Inflammatory macrophage treated with lipopolysaccharide for 1 hour (primary cell): ENCODE data around the gene RHBDL2.
"Not testable (repeated sequence)": the region's sequence is repeated elsewhere in the genome, so short reads cannot be mapped to it uniquely, and the experiment has no call there.

Source experiments
- DNase-seq, 2 donors: peaks; one replicate each; pipeline ENCODE4 v3.0.0-alpha.2; 2020 to 2022

Gene RHBDL2

GRCh38 chr1:38929476-38929875 is 12.2 kb downstream of the RHBDL2 start:
- no peak for DNase-seq

DNA sequence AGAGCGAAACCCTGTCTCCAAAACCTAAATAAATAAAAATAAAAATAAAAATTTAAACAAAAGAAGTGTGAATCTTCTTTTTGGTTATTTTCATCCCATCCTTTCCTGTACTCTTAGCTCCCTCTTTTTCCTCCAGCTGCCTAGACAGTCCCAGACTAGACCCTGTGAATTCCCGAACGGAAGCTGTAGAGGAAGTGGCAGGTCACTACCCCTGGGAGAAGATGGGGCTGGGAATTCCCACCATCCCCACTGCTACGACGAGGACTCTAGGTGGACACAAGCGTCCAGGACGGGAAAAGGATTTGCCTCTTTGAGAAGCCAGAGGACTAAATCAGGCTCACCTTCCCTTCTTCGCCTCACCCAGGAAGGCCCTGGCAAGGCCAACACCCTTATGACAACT is 12.6 kb downstream of the RHBDL2 start:
- no peak for DNase-seq

GRCh38 chr1:38926091-38926490 is 15.5 kb downstream of the RHBDL2 start:
- DNase-seq: no peak

DNA sequence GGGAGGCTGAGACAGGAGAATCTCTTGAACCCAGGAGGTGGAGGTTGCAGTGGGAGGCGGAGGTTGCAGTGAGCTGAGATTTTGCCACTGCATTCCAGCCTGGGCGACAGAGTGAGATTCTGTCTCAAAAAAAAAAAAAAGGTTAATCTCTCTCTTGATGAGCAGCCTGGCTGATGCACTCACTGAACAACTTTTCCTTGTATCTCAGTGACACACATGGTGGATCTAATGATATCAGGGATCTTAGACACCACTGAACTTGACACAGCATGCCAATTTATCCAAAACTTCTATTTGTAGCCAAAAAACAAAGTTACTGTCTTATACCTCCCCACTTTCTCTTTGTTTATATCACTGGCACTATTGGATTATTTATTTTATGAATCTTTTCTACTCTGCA is 16.2 kb downstream of the RHBDL2 start:
- DNase-seq: no peak

- DNase-seq: no peak
Observed at GRCh38 chr1:38923607-38924006, 18.0 kb downstream of the RHBDL2 start.

DNA sequence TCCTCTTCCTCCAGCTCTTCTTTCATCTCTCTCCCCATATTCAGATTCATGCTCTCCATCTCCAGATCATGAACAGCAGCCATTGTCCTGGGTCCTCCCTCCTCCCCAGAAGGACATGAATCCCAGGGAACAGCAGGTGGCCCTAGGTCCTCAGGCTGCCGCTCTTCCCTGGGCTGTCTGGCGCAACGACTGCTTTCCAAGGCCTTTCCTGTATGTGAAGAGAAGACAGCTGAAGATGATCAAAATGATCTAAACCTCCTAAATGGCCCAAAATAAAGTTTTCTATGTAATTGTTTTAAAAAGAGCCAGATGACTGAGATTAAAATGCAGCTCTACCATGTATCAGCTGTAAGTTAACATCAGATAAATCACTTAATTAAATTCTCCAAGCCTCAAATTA is 22.5 kb downstream of the RHBDL2 start:
- no peak for DNase-seq

- no peak for DNase-seq
Observed at GRCh38 chr1:38918568-38918967, 23.1 kb downstream of the RHBDL2 start.

GRCh38 chr1:38917772-38918171 is 23.9 kb downstream of the RHBDL2 start:
- no peak for DNase-seq

DNA sequence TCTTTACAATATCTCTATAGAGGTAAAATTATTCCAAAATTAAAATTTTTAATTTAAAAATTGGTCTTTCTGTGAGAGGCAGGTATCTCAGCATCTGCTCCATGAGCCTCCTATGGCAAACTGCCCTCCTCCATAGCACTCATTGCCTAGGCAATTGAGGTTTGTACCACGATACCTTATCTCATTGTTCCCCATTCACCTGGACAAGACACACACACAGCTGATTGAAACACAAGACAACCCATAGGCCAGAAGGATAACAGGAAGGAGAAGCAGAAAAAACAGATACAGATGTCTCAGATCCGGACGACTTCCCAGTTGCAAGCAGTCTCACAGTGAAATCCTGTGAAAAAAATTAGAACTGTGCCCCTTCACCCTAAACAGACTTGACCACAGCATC is 24.3 kb downstream of the RHBDL2 start:
- DNase-seq: no peak

- no peak for DNase-seq
Observed at GRCh38 chr1:38915352-38915948, 26.2 kb downstream of the RHBDL2 start.

DNA sequence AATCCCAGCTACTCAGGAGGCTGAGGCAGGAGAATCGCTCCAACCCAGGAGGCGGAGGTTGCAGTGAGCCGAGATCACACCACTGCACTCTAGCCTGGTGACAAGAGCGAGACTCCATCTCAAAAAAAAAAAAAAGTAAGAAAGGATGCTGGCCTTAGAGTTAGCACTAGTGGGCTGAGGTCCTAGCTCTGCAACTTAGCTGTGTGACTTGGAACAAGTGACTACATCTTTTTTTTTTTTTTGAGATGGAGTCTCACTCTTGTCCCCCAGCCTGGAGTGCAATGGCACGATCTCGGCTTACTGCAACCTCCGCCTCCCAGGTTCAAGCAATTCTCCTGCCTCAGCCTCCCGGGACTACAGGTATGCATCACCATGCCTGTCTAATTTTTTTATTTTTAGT is 26.7 kb downstream of the RHBDL2 start:
- not testable (repeated sequence) for DNase-seq

DNA sequence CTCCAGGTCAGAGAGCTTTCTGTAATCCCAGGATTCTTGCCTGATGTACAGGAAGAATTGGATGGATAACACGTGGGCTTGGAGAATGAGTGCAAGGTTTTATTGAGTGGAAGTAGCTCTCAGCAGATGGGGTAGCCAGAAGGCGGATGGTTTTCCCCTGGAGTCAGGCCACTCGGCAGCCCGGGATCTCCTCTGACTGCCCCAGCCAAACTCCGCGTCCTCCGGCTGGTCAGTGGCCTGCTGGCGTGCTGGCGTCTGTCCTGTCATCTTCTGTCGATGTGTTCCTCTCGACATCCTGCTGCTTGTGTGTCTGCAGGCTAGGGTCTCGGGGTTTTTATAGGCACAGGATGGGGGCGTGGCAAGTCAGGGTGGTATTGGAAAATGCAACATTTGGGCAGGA is 32.8 kb downstream of the RHBDL2 start:
- DNase-seq: no peak

- DNase-seq: no peak
Observed at GRCh38 chr1:38905985-38906384, 35.6 kb downstream of the RHBDL2 start.

DNA sequence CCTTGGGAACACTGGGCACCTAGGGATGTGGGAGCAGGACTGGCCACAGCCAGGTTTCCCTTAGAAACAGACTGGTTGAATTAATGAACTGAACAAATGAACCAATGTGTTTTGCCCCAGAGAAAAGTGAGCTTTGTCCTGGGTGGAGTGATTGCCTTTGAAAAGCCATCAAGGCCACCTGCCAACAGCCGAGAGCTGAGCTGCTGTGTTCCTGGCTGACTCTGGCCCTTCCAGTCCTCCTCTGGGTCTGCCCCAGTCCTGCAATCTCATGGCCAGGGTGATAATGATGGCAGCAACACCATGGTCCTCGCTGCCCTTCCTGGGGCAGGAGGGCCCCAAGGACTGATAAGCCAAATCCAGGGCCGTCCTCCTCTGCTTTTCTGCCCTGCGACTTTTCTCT is 42.1 kb downstream of the RHBDL2 start:
- no peak for DNase-seq

DNA sequence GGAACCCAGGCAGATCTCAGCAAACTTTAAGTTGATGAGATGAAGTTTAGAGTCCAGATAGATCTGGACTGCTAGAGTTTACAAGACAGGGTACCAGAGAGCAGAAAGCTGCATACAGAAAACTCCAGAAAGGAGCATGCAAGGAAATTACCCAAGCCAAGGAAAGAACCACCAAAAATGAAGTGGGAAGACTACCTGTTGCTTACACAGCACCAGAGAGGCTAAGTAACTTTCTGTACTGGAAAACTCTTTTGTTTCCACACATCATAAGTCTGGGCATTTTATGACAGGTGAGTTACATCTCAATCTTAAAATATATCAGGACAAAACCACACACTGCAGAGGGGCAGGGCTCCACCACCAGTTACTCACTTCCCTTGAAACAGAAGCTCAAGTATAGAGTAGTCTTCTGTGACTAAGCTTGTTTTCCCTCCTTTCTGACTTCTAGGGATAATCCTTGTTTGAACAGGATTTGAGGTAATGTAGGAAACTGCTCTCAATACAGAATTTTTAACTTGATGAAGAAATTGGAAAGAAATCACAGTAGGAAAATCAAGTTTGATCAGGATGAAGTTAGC is 42.9 kb downstream of the RHBDL2 start:
- DNase-seq: no peak

GRCh38 chr1:38896169-38896568 is 45.5 kb downstream of the RHBDL2 start:
- DNase-seq: no peak

GRCh38 chr1:38892976-38893375 is 48.7 kb downstream of the RHBDL2 start:
- DNase-seq: no peak

DNA sequence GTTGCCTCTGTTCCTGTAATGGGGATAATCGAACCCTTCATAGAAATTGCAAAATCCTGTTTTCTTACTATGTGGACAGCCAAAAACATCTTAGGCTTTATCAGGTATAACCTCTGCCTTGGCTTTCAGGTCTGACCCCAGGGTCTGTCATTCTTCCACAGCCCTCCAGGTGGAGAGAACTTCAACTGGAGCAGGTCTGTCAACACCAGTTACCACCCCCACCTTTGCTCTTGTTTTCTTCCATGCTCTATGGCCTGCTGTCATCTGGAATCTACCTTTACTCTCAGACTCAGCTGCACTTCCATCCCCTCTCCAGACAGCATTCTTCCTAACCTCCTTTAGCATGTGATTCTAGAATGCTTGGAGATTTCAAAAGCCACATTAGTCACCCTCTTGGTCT is 49.9 kb downstream of the RHBDL2 start:
- no peak for DNase-seq

DNA sequence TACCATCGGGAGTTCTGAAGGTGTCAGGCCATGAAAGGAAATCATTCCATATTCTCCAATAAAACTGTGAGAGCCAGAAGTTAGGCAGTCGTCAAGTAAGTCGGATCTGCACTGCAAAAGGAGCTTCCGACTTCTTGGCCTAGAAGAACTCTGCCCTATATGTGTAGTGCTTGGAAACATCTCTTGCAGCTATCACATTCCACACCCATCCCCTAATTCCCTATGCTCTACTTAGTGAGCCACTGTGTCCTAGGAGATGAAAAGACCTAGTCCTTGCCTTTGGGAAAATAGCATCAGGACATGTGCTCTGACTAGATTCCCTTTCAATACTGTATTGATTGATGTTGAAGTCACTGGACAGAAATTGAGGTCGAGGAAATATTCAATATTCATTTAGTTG is 52.0 kb downstream of the RHBDL2 start:
- DNase-seq: no peak

- no peak for DNase-seq
Observed at GRCh38 chr1:38888423-38889333, 53.0 kb downstream of the RHBDL2 start.

DNA sequence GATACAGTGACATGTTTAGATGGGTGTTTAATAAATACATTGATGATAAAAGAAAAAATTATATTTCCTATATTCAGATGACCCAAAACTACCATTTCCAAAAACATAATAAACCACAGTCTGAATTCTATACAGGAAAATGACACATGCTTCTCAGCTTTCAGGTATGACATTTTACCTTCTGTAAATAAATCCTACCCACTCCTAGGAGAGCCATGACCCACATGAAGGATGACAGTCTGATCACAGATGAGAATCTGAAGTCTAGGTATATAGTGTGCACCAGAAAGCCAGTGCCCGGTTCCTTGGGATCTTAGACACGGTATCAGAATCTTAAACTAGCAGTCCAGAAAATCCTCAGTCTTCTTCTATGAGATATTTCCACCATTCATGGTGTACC is 56.5 kb downstream of the RHBDL2 start:
- DNase-seq: no peak

DNA sequence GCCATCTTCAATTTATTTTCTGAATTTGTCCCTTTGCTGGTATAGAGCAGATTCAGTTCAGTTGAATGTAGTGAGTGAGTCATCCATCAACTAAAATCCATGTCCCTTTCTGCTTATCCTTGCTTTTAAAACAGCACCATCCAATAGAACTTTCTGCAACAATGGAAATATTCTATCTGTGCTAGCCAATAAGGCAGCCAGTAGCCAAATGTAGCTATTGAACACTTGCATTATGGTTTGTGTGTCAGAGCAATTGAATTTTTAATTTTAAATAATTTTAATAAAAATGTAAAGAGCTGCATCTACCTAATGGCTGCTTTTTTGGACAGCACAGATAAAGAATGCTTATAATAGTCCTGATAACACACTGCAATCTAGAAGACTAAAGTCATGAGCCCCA is 60.1 kb downstream of the RHBDL2 start, which contains the start of gene GJA9:
GJA9 (minus strand) TSS at position 101 of the 400 bp plus-strand sequence. CDS start 5,489 bp downstream, outside the sequence.
- DNase-seq: no peak

DNA sequence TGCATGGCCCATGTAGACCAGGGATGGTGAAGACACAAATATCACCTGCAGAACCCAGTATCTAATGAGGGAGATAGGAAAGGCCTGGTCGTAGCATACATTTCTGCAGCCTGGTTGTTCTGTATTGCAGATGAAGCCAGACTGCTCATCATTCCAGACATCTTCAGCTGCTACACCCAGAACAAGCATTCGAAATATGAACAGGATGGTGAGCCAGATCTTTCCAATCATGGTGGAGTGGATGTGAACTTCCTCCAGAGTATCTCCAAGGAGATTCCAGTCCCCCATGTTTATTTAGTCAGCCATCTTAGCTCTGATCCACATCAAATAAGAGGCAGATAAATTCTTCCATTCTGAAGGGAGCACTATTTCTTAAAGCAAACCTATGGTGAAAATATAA is 65.8 kb downstream of the RHBDL2 start:
- DNase-seq: no peak
